Thyroid gland (tissue), 4 donors: ENCODE results near the gene NKX1-1.

Source experiments
- POLR2A ChIP-seq, 2 donors: fragments of 450-650 bp; IDR thresholded peaks; one replicate each; pipeline ENCODE4 v1.6.1; 2017; ENCODE audit warnings: antibody characterized with exemption in 2 of 2, mild to moderate bottlenecking in 2 of 2, moderate library complexity in 1 of 2
- TF ChIP-seq, protein P1 (sequence below), 6 experiments: fragments of 200-600 bp in 3 of 6; fragments of 450-650 bp in 3 of 6; sonication (generic) in 3 of 6; IDR thresholded peaks; one replicate each; pipeline ENCODE4 v1.5.1; 2016 to 2019; ENCODE audit warnings: antibody characterized with exemption in 6 of 6, mild to moderate bottlenecking in 2 of 6, inconsistent platforms in 1 of 6, moderate library complexity in 1 of 6

DNA sequence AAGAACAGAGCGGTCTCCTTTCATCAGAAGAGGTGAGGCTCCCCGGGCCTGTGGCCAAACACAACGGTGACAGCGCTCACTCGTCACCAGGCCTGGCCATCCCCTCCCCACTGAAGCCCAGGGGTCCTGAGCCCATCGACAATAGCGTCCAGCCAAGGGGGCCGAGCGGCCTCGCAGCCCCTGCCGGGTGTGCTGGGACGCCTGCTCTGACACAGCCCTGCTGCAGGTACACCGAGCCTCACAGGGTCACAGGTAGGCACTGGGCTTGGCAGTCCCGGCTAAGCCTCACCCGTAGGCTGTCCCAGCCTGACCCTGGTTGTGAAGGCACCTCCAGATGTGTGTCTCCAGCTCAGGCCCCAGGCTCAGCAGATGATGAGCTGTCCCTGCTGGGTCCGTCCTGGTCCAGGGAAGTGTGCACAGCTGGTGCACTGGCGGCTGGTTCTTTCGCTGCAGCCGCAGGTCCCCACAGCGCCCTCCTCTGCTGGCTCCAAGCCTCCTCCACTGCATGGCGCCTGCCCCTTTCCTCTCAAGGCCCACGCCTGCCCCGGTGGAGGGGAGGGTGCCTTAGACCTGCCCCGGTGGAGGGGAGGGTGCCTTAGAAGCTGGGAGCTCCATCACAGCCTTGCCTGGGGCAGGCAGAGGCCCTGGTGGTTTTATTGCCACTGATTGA is 37.7 kb downstream of the NKX1-1 start:
- TF ChIP-seq, protein P1, sequence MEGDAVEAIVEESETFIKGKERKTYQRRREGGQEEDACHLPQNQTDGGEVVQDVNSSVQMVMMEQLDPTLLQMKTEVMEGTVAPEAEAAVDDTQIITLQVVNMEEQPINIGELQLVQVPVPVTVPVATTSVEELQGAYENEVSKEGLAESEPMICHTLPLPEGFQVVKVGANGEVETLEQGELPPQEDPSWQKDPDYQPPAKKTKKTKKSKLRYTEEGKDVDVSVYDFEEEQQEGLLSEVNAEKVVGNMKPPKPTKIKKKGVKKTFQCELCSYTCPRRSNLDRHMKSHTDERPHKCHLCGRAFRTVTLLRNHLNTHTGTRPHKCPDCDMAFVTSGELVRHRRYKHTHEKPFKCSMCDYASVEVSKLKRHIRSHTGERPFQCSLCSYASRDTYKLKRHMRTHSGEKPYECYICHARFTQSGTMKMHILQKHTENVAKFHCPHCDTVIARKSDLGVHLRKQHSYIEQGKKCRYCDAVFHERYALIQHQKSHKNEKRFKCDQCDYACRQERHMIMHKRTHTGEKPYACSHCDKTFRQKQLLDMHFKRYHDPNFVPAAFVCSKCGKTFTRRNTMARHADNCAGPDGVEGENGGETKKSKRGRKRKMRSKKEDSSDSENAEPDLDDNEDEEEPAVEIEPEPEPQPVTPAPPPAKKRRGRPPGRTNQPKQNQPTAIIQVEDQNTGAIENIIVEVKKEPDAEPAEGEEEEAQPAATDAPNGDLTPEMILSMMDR (IDR thresholded peaks at IDR 0.05) = no peak
- no peak for TF ChIP-seq POLR2A (IDR thresholded peaks at IDR 0.05)
